Transverse colon (tissue), 4 donors: Measurements from ENCODE around the gene HS3ST1. TPM values are rescaled to one million over a fixed set of nuclear protein-coding genes. Genes with fewer than 3 reads are reported as not detected.

Source experiments
- DNase-seq: peaks from one replicate; pipeline ENCODE4 v3.0.0-alpha.2; 2019
- H3K27ac ChIP-seq, 4 donors: fragments of 200-600 bp; sonication (generic); 2 replicates each; pipeline ENCODE4 v1.5.1; 2016 to 2018; ENCODE audit warnings: inconsistent platforms in 4 of 4
- H3K27me3 ChIP-seq: fragments of 200-600 bp; sonication (generic); 2 replicates; pipeline ENCODE4 v1.5.1; 2017; ENCODE audit warnings: inconsistent platforms
- H3K36me3 ChIP-seq, 4 donors: fragments of 200-600 bp; sonication (generic); 2 replicates each; pipeline ENCODE4 v1.5.1; 2017 to 2019; ENCODE audit warnings: inconsistent platforms in 4 of 4
- H3K4me1 ChIP-seq, 4 donors: fragments of 200-600 bp; sonication (generic); 2 replicates each; pipeline ENCODE4 v1.5.1; 2017 to 2020; ENCODE audit warnings: inconsistent platforms in 4 of 4
- H3K4me3 ChIP-seq, 4 donors: fragments of 200-600 bp; sonication (generic); 1 replicate in 1 of 4; 2 replicates in 3 of 4; pipeline versions ENCODE4 v1.5.1 to v1.6.1; 2017 to 2019; ENCODE audit warnings: inconsistent platforms in 4 of 4
- H3K9me3 ChIP-seq, 2 donors: fragments of 200-600 bp; sonication (generic); 2 replicates each; pipeline ENCODE4 v1.5.1; 2017 to 2019; ENCODE audit warnings: inconsistent platforms in 2 of 2
- EP300 ChIP-seq: sonication (generic); formaldehyde crosslinking; IDR thresholded peaks from one replicate; pipeline ENCODE4 v1.6.1; 2017; ENCODE audit warnings: antibody characterized with exemption, low read depth
- POLR2A ChIP-seq: fragments of 450-650 bp; IDR thresholded peaks from one replicate; pipeline ENCODE4 v1.6.1; 2016; ENCODE audit warnings: antibody characterized with exemption, mild to moderate bottlenecking, moderate library complexity
- POLR2AphosphoS5 ChIP-seq, 3 donors: sonication (generic); formaldehyde crosslinking; IDR thresholded peaks; one replicate each; pipeline ENCODE4 v1.6.1; 2016; ENCODE audit warnings: antibody characterized with exemption in 3 of 3
- WGBS, 2 donors: methylation state at CpG; one replicate each; pipeline ENCODE4 v1.1.5; 2018; ENCODE audit warnings: low coverage in 1 of 2; 5-methylcytosine and 5-hydroxymethylcytosine counted together
- in situ Hi-C, 4 donors: fragments of 200-750 bp; cut with MboI; loops; one replicate each; pipeline versions ENCODE4 v1.15.0 to v1.15.1; 2017; ENCODE audit warnings: low sequenced_read_pairs in 3 of 4, low pct_ligation_motif_present in 1 of 4, low pct_unique_long_range_greater_than_20kb in 1 of 4
- intact Hi-C: fragments of 100-400 bp; cut with DNase I; formaldehyde crosslinking; loops from one replicate; pipeline ENCODE4 v1.15.1; 2023; ENCODE audit warnings: low total_unique reads
- total RNA-seq, 4 donors: library from RNA; depleted of rRNA; stranded (reverse); fragments of >200 nt; gene quantifications; one replicate each; pipeline ENCODE4 v1.1.0, GENCODE V29; 2016
- TF ChIP-seq, protein P1 (sequence below), 5 experiments: fragments of 200-600 bp in 3 of 5; fragments of 450-650 bp in 2 of 5; sonication (generic) in 3 of 5; IDR thresholded peaks; 1 replicate in 2 of 5; 2 replicates in 3 of 5; pipeline ENCODE4 v1.5.1; 2016 to 2017; ENCODE audit warnings: antibody characterized with exemption in 5 of 5, inconsistent platforms in 3 of 5, mild to moderate bottlenecking in 2 of 5, moderate library complexity in 1 of 5

Gene HS3ST1
- total RNA-seq, 4 donors from 2014 or later = 3.2 to 4.9 TPM; not detected in 2

DNA sequence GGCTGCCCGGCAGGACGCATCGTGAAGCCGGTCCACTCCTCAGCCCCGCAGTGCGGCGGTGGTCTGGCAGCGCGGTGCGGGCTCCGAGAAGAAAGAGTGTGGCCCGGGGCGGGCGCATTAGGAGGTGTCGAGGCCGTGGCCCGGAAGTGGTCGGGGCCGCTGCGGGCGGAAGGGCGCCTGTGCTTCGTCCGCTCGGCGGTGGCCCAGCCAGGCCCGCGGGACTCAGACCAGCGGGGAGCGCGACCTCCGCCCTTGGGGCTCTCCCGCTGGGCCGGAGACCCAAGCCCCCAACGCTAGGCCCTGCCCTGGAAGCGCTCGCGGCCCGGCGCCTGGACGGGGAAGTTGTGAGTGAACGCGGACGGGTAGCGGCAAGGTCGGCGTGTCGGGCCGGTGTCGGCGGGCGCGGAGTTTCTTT, 60.0 kb downstream of the HS3ST1 start:
- no peaks in the 10 kb centered on the region for H3K36me3 ChIP-seq
- intact Hi-C loops (no loop called here), in situ Hi-C loops (no loop called here)
- TF ChIP-seq EP300 (no peak), POLR2A (no peak), POLR2AphosphoS5 (IDR thresholded peaks at IDR 0.05) (no peak)
- TF ChIP-seq, protein P1, sequence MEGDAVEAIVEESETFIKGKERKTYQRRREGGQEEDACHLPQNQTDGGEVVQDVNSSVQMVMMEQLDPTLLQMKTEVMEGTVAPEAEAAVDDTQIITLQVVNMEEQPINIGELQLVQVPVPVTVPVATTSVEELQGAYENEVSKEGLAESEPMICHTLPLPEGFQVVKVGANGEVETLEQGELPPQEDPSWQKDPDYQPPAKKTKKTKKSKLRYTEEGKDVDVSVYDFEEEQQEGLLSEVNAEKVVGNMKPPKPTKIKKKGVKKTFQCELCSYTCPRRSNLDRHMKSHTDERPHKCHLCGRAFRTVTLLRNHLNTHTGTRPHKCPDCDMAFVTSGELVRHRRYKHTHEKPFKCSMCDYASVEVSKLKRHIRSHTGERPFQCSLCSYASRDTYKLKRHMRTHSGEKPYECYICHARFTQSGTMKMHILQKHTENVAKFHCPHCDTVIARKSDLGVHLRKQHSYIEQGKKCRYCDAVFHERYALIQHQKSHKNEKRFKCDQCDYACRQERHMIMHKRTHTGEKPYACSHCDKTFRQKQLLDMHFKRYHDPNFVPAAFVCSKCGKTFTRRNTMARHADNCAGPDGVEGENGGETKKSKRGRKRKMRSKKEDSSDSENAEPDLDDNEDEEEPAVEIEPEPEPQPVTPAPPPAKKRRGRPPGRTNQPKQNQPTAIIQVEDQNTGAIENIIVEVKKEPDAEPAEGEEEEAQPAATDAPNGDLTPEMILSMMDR (IDR thresholded peaks at IDR 0.05) = no peak
- H3K4me3 ChIP-seq = no peak overlapping the region
- no peaks in the 10 kb centered on the region for H3K9me3 ChIP-seq
- no peak overlapping the region for H3K27ac ChIP-seq
- no peaks in the 10 kb centered on the region for H3K4me1 ChIP-seq
- peaks cover 5% of the 10 kb centered on the region for H3K27me3 ChIP-seq
- WGBS, 2 donors = 72% methylated on average over 38 of the region's 53 CpGs; no CpG with 5 or more reads in 1 of the 2 donors
- no peak for DNase-seq

DNA sequence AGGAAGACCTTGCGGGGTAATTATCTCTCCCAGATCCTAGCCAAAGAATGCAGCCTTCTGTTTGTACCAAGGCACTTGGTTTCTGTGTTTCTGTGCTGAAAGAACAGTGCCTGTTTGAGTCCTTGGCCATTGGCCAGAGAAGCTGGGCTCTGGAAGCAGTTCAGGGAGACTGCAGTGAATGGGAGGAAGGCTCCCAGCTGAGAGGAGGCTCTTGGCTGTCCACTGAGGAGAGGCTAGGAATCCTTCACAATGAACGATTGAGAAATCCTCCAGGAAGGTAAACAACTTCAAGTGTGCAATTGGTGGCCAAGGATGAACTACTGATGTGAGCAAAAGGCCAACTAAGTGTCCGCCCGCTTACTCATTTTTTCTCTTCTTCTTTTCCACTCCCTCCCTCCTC, 61.3 kb downstream of the HS3ST1 start:
- intact Hi-C loops = no loop called here
- H3K4me1 ChIP-seq = no peaks in the 10 kb centered on the region

DNA sequence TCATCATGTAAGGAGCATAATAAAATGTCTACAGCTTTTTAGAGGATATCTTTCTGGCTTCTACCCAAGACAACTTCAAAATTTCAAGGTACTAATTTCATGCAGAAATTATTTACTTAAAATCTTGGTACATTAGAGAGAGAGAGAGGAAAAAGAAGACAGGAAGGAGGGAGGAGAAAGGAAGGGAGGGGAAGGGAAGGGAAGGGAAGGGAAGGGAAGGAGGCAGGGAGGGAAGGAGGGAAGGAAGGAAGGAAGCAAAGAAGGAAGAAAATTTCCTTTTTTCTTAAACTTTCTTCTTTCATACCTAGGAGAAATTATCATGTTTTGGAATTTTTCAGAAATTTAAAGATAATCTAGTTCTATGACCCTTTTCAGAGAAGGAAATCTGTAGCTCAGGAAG, 61.8 kb downstream of the HS3ST1 start:
- intact Hi-C loops (no loop called here), in situ Hi-C loops (no loop called here)
- Histone ChIP-seq H3K9me3 (no peaks in the 10 kb centered on the region), H3K36me3 (no peaks in the 10 kb centered on the region), H3K27ac (no peak overlapping the region), H3K4me1 (no peaks in the 10 kb centered on the region), H3K27me3 (peaks cover 5% of the 10 kb centered on the region), H3K4me3 (no peak overlapping the region)
- TF ChIP-seq POLR2A (no peak), POLR2AphosphoS5 (IDR thresholded peaks at IDR 0.05) (no peak), EP300 (no peak)
- TF ChIP-seq, protein P1 (IDR thresholded peaks at IDR 0.05) = no peak
- no peak for DNase-seq

More for the DNA sequence above, 61.3 kb downstream of the HS3ST1 start:
- TF ChIP-seq POLR2A = no peak
- TF ChIP-seq EP300 = no peak
- TF ChIP-seq POLR2AphosphoS5 (IDR thresholded peaks at IDR 0.05) = no peak
- TF ChIP-seq, protein P1 (IDR thresholded peaks at IDR 0.05) = no peak
- 48% methylated on average over 4 of the region's 4 CpGs; no CpG with 5 or more reads in 1 of the 2 donors for WGBS, 2 donors
- H3K27me3 ChIP-seq = peaks cover 5% of the 10 kb centered on the region
- in situ Hi-C loops = no loop called here
- H3K36me3 ChIP-seq = no peaks in the 10 kb centered on the region
- H3K4me3 ChIP-seq = no peak overlapping the region
- DNase-seq = peak; percentile 36
- H3K9me3 ChIP-seq = no peaks in the 10 kb centered on the region
- H3K27ac ChIP-seq = no peak overlapping the region

DNA sequence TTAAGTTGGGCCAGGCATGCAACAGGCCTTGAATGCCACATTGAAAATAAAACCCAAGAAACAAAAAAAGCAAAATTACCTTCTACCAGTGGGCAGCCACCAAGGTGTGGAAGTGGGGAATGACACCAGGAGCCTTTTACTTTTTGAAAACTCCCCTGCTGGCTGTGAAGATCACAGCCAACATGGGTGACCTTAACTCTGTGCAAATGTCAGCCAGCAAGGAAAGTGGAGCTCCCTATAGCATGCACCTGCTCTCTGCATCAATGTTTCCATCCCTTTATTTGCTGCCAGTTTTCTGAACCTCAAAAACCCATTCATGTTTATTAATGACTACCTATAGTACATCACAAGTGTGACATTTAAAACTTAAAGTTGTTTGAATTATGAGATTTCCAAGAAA, 63.7 kb downstream of the HS3ST1 start:
- in situ Hi-C loops = no loop called here
- intact Hi-C loops = no loop called here
- no peak for DNase-seq

More for the DNA sequence above, 63.7 kb downstream of the HS3ST1 start:
- H3K9me3 ChIP-seq = no peaks in the 10 kb centered on the region
- no peaks in the 10 kb centered on the region for H3K4me1 ChIP-seq
- H3K27ac ChIP-seq = no peak overlapping the region
- no peaks in the 10 kb centered on the region for H3K36me3 ChIP-seq
- no peak overlapping the region for H3K4me3 ChIP-seq
- peaks cover 5% of the 10 kb centered on the region for H3K27me3 ChIP-seq
- TF ChIP-seq POLR2A (no peak), POLR2AphosphoS5 (IDR thresholded peaks at IDR 0.05) (no peak), EP300 (no peak)
- TF ChIP-seq, protein P1 (IDR thresholded peaks at IDR 0.05) = no peak
